Neural progenitor cell (in vitro differentiated cells): ENCODE results near the gene ATP5MC3. TPM values are rescaled to one million over a fixed set of nuclear protein-coding genes. Genes with fewer than 3 reads are reported as not detected.

Experiments used
- DNase-seq: peaks from one replicate; pipeline ENCODE4 v3.0.0-alpha.2; 2016; ENCODE audit warnings: low spot score
- H2AFZ ChIP-seq: fragments of 200-600 bp; sonication (generic); replicated peaks from 2 replicates; pipeline ENCODE4 v1.6.1; 2016; ENCODE audit warnings: antibody characterized with exemption
- H3F3A ChIP-seq: fragments of 200-600 bp; sonication (generic); 2 replicates; pipeline ENCODE4 v1.6.1; 2016; ENCODE audit warnings: antibody characterized with exemption, low read depth
- H3K27ac ChIP-seq: fragments of 200-600 bp; sonication (generic); 2 replicates; pipeline ENCODE4 v1.5.1; 2016; ENCODE audit warnings: mild to moderate bottlenecking
- H3K27me3 ChIP-seq: fragments of 200-600 bp; sonication (generic); 2 replicates; pipeline ENCODE4 v1.6.1; 2016; ENCODE audit warnings: mild to moderate bottlenecking, moderate library complexity
- H3K36me3 ChIP-seq: fragments of 200-600 bp; sonication (generic); 2 replicates; pipeline ENCODE4 v1.5.1; 2016
- H3K4me1 ChIP-seq: fragments of 200-600 bp; sonication (generic); 2 replicates; pipeline ENCODE4 v1.6.1; 2016; ENCODE audit warnings: mixed run types
- H3K4me2 ChIP-seq: fragments of 200-600 bp; sonication (generic); 2 replicates; pipeline ENCODE4 v1.6.1; 2016
- H3K4me3 ChIP-seq: fragments of 200-600 bp; sonication (generic); 2 replicates; pipeline ENCODE4 v1.5.1; 2016
- H3K79me2 ChIP-seq: fragments of 200-600 bp; sonication (generic); 2 replicates; pipeline ENCODE4 v1.6.1; 2016; ENCODE audit warnings: low read depth
- H3K9ac ChIP-seq: fragments of 200-600 bp; sonication (generic); 2 replicates; pipeline ENCODE4 v1.6.1; 2016
- H3K9me3 ChIP-seq: fragments of 200-600 bp; sonication (generic); 2 replicates; pipeline ENCODE4 v1.5.1; 2016; ENCODE audit warnings: low read depth
- H4K20me1 ChIP-seq: fragments of 200-600 bp; sonication (generic); 2 replicates; pipeline ENCODE4 v1.6.1; 2016; ENCODE audit warnings: low read depth
- H3K27ac Mint-ChIP-seq: 3 replicates; pipeline ENCODE4 v1.8.0; 2021; ENCODE audit warnings: mixed read lengths
- H3K27me3 Mint-ChIP-seq: 2 replicates; pipeline ENCODE4 v1.8.0; 2022; ENCODE audit warnings: low read depth, mild to moderate bottlenecking, inconsistent platforms, moderate library complexity, mixed read lengths; ENCODE audit not compliant: insufficient read depth
- H3K36me3 Mint-ChIP-seq: 3 replicates; pipeline ENCODE4 v1.8.0; 2021; ENCODE audit warnings: mixed read lengths
- H3K4me1 Mint-ChIP-seq: 3 replicates; pipeline ENCODE4 v1.8.0; 2021; ENCODE audit warnings: mixed read lengths
- H3K4me3 Mint-ChIP-seq: 3 replicates; pipeline ENCODE4 v1.8.0; 2021; ENCODE audit warnings: mild to moderate bottlenecking, moderate library complexity, mixed read lengths
- H3K9me3 Mint-ChIP-seq: 3 replicates; pipeline ENCODE4 v1.8.0; 2020; ENCODE audit warnings: mixed read lengths
- CTCF ChIP-seq: fragments of 200-600 bp; sonication (generic); IDR thresholded peaks from 2 replicates; pipeline ENCODE4 v1.5.1; 2017; ENCODE audit warnings: antibody characterized with exemption, mild to moderate bottlenecking
- EZH2 ChIP-seq: fragments of 200-600 bp; sonication (generic); IDR thresholded peaks from 2 replicates; pipeline ENCODE4 v1.6.1; 2017; ENCODE audit warnings: antibody characterized with exemption, mild to moderate bottlenecking, moderate library complexity
- EZH2phosphoT487 ChIP-seq: fragments of 200-600 bp; sonication (generic); IDR thresholded peaks from 2 replicates; pipeline ENCODE4 v1.6.1; 2017; ENCODE audit warnings: antibody characterized with exemption
- total RNA-seq: library from RNA; depleted of rRNA; stranded (reverse); fragments of >200 nt; gene quantifications from 2 replicates; pipeline ENCODE4 v1.2.3, GENCODE V29; 2015; ENCODE audit warnings: low replicate concordance

The ATP5MC3 gene
- total RNA-seq, 1 donor from 2014 or later, result 213 TPM

- peaks cover 94% of the 10 kb centered on the region for H4K20me1 ChIP-seq
- H3K4me2 ChIP-seq, result no peak overlapping the region
- peaks cover 2% of the 10 kb centered on the region for H3K4me1 Mint-ChIP-seq
- no peak overlapping the region for H3K27ac ChIP-seq
- H3K36me3 ChIP-seq, result peaks cover 16% of the 10 kb centered on the region
- no peaks in the 10 kb centered on the region for H3K9me3 Mint-ChIP-seq
- H3K27ac Mint-ChIP-seq, result no peak overlapping the region
- no peak for DNase-seq
- no peaks in the 10 kb centered on the region for H3K27me3 Mint-ChIP-seq
- H3K4me3 Mint-ChIP-seq, result no peak overlapping the region
- no peaks in the 10 kb centered on the region for H3K27me3 ChIP-seq
- no peaks in the 10 kb centered on the region for H3K9me3 ChIP-seq
- H3K4me3 ChIP-seq, result no peak overlapping the region
- H3F3A ChIP-seq, result no peaks in the 10 kb centered on the region
- no peak overlapping the region for H3K9ac ChIP-seq
- no peak overlapping the region for H2AFZ ChIP-seq
- peaks cover 100% of the 10 kb centered on the region for H3K79me2 ChIP-seq
- H3K4me1 ChIP-seq, result no peaks in the 10 kb centered on the region
- TF ChIP-seq CTCF (no peak), EZH2phosphoT487 (no peak), EZH2 (no peak)
- H3K36me3 Mint-ChIP-seq, result peaks cover 32% of the 10 kb centered on the region
These were observed 37.8 kb downstream of the ATP5MC3 start for GRCh38 chr2:175143678-175144077.

- Histone ChIP-seq H3F3A (no peaks in the 10 kb centered on the region), H3K36me3 (peaks cover 16% of the 10 kb centered on the region), H3K79me2 (peaks cover 100% of the 10 kb centered on the region), H4K20me1 (peaks cover 94% of the 10 kb centered on the region), H3K9ac (no peak overlapping the region), H3K4me1 (no peaks in the 10 kb centered on the region), H2AFZ (no peak overlapping the region), H3K27me3 (no peaks in the 10 kb centered on the region), H3K4me3 (no peak overlapping the region), H3K9me3 (no peaks in the 10 kb centered on the region), H3K27ac (no peak overlapping the region), H3K4me2 (no peak overlapping the region)
- Mint-ChIP-seq H3K27me3 (no peaks in the 10 kb centered on the region), H3K4me1 (no peaks in the 10 kb centered on the region), H3K36me3 (peaks cover 28% of the 10 kb centered on the region), H3K27ac (no peak overlapping the region), H3K9me3 (no peaks in the 10 kb centered on the region), H3K4me3 (no peak overlapping the region)
- no peak for TF ChIP-seq EZH2
- no peak for TF ChIP-seq EZH2phosphoT487
- TF ChIP-seq CTCF, result no peak
- DNase-seq, result no peak
These were observed 38.3 kb downstream of the ATP5MC3 start for GRCh38 chr2:175143191-175143590.

GRCh38 chr2:175140332-175140731 is 41.2 kb downstream of the ATP5MC3 start:
- Histone ChIP-seq H3K4me2 (no peak overlapping the region), H3K4me3 (no peak overlapping the region), H2AFZ (no peak overlapping the region), H3K36me3 (peaks cover 17% of the 10 kb centered on the region), H3K27me3 (no peaks in the 10 kb centered on the region), H3K79me2 (peaks cover 99% of the 10 kb centered on the region), H3K9me3 (no peaks in the 10 kb centered on the region), H3K27ac (no peak overlapping the region), H3K4me1 (no peaks in the 10 kb centered on the region), H3F3A (no peaks in the 10 kb centered on the region), H4K20me1 (peaks cover 89% of the 10 kb centered on the region), H3K9ac (no peak overlapping the region)
- Mint-ChIP-seq H3K27ac (no peak overlapping the region), H3K27me3 (no peaks in the 10 kb centered on the region), H3K4me3 (no peak overlapping the region), H3K36me3 (peaks cover 35% of the 10 kb centered on the region), H3K9me3 (no peaks in the 10 kb centered on the region), H3K4me1 (no peaks in the 10 kb centered on the region)
- no peak for DNase-seq
- TF ChIP-seq CTCF (no peak), EZH2 (no peak), EZH2phosphoT487 (no peak)
